DOHH2 (cell line): ENCODE results near the gene CEMIP.

ENCODE experiments used
- H3F3A ChIP-seq: fragments of 200-600 bp; sonication (generic), shearing (Covaris generic); 2 replicates; pipeline ENCODE4 v1.6.0; 2016; ENCODE audit warnings: antibody characterized with exemption, mild to moderate bottlenecking; ENCODE audit not compliant: control insufficient read depth, insufficient read depth
- H3K27ac ChIP-seq: fragments of 200-600 bp; sonication (generic); 2 replicates; pipeline ENCODE4 v1.5.1; 2014; ENCODE audit warnings: low read depth, mild to moderate bottlenecking, low read length, moderate library complexity
- H3K27me3 ChIP-seq: fragments of 200-600 bp; sonication (generic); 2 replicates; pipeline ENCODE4 v1.6.1; 2014; ENCODE audit warnings: mild to moderate bottlenecking, low read length, mixed read lengths; ENCODE audit not compliant: control insufficient read depth
- H3K36me3 ChIP-seq: fragments of 200-600 bp; sonication (generic); 2 replicates; pipeline ENCODE4 v1.6.1; 2014; ENCODE audit warnings: mild to moderate bottlenecking, low read length, moderate library complexity, mixed read lengths; ENCODE audit not compliant: control insufficient read depth
- H3K4me1 ChIP-seq: fragments of 200-600 bp; sonication (generic); 2 replicates; pipeline ENCODE4 v1.6.1; 2014; ENCODE audit warnings: mild to moderate bottlenecking, low read length, mixed read lengths; ENCODE audit not compliant: control insufficient read depth
- H3K4me2 ChIP-seq: fragments of 200-600 bp; sonication (generic); 2 replicates; pipeline ENCODE4 v1.6.0; 2014; ENCODE audit warnings: mild to moderate bottlenecking, low read length, moderate library complexity
- H3K4me3 ChIP-seq: fragments of 200-600 bp; sonication (generic); 2 replicates; pipeline ENCODE4 v1.5.1; 2014; ENCODE audit warnings: mild to moderate bottlenecking, low read length, mixed read lengths
- H3K79me2 ChIP-seq: fragments of 200-600 bp; sonication (generic); 2 replicates; pipeline ENCODE4 v1.6.1; 2014; ENCODE audit warnings: mild to moderate bottlenecking, low read length, mixed read lengths; ENCODE audit not compliant: control insufficient read depth
- H3K9me2 ChIP-seq: fragments of 200-600 bp; sonication (generic); replicated peaks from 2 replicates; pipeline ENCODE4 v1.6.1; 2014; ENCODE audit warnings: mild to moderate bottlenecking, low read length, mixed read lengths; ENCODE audit not compliant: control insufficient read depth
- H3K9me3 ChIP-seq: fragments of 200-600 bp; sonication (generic); 2 replicates; pipeline ENCODE4 v1.6.1; 2014; ENCODE audit warnings: antibody characterized with exemption, low read length, mixed read lengths; ENCODE audit not compliant: control insufficient read depth, insufficient read depth
- H4K20me1 ChIP-seq: fragments of 200-600 bp; sonication (generic); 2 replicates; pipeline ENCODE4 v1.6.0; 2014; ENCODE audit warnings: low read depth, mild to moderate bottlenecking, antibody characterized with exemption, low read length, moderate library complexity; ENCODE audit not compliant: control insufficient read depth, insufficient read depth
- EZH2phosphoT487 ChIP-seq: fragments of 200-600 bp; sonication (generic); IDR thresholded peaks from 2 replicates; pipeline ENCODE4 v1.6.1; 2017; ENCODE audit warnings: borderline replicate concordance, mild to moderate bottlenecking, antibody characterized with exemption, low read length, moderate library complexity, mixed read lengths
- TF ChIP-seq, protein P1 (sequence below): fragments of 200-600 bp; sonication (generic); IDR thresholded peaks from one replicate; pipeline ENCODE4 v1.5.1; 2014; ENCODE audit warnings: antibody characterized with exemption, mild to moderate bottlenecking, low read depth, low read length; ENCODE audit not compliant: poor library complexity, severe bottlenecking

Gene CEMIP, protein sequence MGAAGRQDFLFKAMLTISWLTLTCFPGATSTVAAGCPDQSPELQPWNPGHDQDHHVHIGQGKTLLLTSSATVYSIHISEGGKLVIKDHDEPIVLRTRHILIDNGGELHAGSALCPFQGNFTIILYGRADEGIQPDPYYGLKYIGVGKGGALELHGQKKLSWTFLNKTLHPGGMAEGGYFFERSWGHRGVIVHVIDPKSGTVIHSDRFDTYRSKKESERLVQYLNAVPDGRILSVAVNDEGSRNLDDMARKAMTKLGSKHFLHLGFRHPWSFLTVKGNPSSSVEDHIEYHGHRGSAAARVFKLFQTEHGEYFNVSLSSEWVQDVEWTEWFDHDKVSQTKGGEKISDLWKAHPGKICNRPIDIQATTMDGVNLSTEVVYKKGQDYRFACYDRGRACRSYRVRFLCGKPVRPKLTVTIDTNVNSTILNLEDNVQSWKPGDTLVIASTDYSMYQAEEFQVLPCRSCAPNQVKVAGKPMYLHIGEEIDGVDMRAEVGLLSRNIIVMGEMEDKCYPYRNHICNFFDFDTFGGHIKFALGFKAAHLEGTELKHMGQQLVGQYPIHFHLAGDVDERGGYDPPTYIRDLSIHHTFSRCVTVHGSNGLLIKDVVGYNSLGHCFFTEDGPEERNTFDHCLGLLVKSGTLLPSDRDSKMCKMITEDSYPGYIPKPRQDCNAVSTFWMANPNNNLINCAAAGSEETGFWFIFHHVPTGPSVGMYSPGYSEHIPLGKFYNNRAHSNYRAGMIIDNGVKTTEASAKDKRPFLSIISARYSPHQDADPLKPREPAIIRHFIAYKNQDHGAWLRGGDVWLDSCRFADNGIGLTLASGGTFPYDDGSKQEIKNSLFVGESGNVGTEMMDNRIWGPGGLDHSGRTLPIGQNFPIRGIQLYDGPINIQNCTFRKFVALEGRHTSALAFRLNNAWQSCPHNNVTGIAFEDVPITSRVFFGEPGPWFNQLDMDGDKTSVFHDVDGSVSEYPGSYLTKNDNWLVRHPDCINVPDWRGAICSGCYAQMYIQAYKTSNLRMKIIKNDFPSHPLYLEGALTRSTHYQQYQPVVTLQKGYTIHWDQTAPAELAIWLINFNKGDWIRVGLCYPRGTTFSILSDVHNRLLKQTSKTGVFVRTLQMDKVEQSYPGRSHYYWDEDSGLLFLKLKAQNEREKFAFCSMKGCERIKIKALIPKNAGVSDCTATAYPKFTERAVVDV (N-terminal part only)

DNA sequence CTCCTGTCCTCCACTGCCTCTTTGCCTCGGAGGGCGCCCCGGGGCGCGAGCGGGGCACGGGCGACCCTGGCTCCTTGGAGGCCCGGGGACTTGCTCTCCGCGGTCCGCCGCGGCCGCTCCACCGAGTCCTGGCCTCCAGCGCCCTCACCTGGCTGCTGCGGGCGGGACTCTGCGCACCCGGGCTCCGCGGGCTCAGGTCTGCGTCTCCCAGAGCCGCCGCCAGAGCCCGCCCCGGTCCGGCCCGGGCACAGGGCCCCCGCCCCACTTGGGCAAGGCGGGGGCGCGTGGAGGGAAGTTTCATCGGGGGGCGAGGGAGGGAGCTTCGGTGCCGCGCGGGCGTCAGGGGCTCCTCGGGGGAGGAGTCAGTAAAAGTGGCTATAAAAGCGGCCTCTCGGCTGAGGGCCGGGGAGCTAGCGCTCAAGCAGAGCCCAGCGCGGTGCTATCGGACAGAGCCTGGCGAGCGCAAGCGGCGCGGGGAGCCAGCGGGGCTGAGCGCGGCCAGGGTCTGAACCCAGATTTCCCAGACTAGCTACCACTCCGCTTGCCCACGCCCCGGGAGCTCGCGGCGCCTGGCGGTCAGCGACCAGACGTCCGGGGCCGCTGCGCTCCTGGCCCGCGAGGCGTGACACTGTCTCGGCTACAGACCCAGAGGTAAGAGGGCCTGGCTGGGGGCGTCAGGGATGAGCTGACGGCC lies at the start of gene CEMIP:
TSS of gene CEMIP (plus strand) at position 407 of the 694 bp plus-strand sequence. CDS start 94,510 bp downstream, outside the sequence.
- Histone ChIP-seq H3K9me2 (no peaks in the 10 kb centered on the region), H4K20me1 (no peaks in the 10 kb centered on the region), H3K4me1 (no peaks in the 10 kb centered on the region), H3F3A (no peaks in the 10 kb centered on the region), H3K79me2 (no peaks in the 10 kb centered on the region), H3K9me3 (no peaks in the 10 kb centered on the region), H3K4me2 (no peak within 1 kb of the TSS), H3K36me3 (no peaks in the 10 kb centered on the region), H3K27ac (no peak within 1 kb of the TSS), H3K4me3 (no peak within 1 kb of the TSS), H3K27me3 (peaks cover 27% of the 10 kb centered on the region)
- TF ChIP-seq, protein P1, sequence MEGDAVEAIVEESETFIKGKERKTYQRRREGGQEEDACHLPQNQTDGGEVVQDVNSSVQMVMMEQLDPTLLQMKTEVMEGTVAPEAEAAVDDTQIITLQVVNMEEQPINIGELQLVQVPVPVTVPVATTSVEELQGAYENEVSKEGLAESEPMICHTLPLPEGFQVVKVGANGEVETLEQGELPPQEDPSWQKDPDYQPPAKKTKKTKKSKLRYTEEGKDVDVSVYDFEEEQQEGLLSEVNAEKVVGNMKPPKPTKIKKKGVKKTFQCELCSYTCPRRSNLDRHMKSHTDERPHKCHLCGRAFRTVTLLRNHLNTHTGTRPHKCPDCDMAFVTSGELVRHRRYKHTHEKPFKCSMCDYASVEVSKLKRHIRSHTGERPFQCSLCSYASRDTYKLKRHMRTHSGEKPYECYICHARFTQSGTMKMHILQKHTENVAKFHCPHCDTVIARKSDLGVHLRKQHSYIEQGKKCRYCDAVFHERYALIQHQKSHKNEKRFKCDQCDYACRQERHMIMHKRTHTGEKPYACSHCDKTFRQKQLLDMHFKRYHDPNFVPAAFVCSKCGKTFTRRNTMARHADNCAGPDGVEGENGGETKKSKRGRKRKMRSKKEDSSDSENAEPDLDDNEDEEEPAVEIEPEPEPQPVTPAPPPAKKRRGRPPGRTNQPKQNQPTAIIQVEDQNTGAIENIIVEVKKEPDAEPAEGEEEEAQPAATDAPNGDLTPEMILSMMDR: peak; percentile 47
- TF ChIP-seq EZH2phosphoT487: no peak

DNA sequence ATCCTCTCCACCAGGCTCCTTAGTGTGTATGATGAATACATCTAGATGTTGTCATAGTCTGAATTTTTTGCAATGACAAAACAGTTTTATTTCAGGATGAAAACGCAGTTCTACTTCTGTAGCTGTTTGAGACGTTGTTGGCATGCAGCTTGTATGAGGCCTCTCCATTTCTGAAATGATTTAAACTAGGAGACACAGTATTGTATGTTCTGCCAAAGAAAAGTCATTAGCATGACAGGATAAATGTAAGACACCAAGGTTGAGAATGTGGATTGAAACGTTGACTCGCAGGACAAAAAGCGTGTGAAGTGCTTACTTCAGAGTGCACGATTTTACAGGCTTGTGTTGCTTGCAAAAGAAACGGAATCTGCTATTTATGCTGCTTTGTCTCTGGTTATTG lies 48.8 kb upstream of the CEMIP start:
- no peaks in the 10 kb centered on the region for H3F3A ChIP-seq
- no peaks in the 10 kb centered on the region for H3K9me2 ChIP-seq
- H3K27ac ChIP-seq: no peak overlapping the region
- H3K36me3 ChIP-seq: no peaks in the 10 kb centered on the region
- TF ChIP-seq, protein P1: no peak
- TF ChIP-seq EZH2phosphoT487: no peak
- H3K4me3 ChIP-seq: no peak overlapping the region
- H3K9me3 ChIP-seq: no peaks in the 10 kb centered on the region
- H3K4me1 ChIP-seq: no peaks in the 10 kb centered on the region
- no peak overlapping the region for H3K4me2 ChIP-seq
- no peaks in the 10 kb centered on the region for H4K20me1 ChIP-seq
- H3K79me2 ChIP-seq: no peaks in the 10 kb centered on the region
- H3K27me3 ChIP-seq: no peaks in the 10 kb centered on the region

DNA sequence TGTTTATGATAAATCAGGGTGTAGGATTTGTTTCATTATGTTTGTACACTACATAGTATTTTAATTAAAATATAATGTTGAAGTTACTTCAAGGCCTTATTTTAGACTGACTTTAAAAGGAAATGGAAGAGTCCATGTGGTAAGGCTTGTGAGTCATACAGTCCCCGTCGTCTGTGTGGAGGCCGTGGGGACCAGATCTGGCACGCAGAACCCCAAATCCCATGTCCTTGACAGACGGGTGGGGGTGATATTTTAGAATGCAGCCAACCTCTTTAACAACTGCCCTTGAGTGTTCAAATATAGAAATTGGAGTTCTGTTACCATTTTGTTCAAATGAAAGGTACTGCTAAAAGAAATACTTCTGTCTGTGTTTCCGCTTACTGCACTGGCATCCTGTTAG lies 48.2 kb upstream of the CEMIP start:
- no peak for TF ChIP-seq EZH2phosphoT487
- TF ChIP-seq, protein P1: no peak
- no peaks in the 10 kb centered on the region for H3K36me3 ChIP-seq
- no peaks in the 10 kb centered on the region for H3K27me3 ChIP-seq
- no peak overlapping the region for H3K4me3 ChIP-seq
- no peak overlapping the region for H3K27ac ChIP-seq
- no peaks in the 10 kb centered on the region for H3K79me2 ChIP-seq
- H3K4me2 ChIP-seq: no peak overlapping the region
- no peaks in the 10 kb centered on the region for H3K4me1 ChIP-seq
- no peaks in the 10 kb centered on the region for H3F3A ChIP-seq
- H3K9me2 ChIP-seq: no peaks in the 10 kb centered on the region
- no peaks in the 10 kb centered on the region for H3K9me3 ChIP-seq
- H4K20me1 ChIP-seq: no peaks in the 10 kb centered on the region
